ENCODE results near the gene DISC1. TPM values are rescaled to one million over a fixed set of nuclear protein-coding genes. Genes with fewer than 3 reads are reported as not detected.

DISC1 gene
- total RNA-seq, 2 experiments from 2014 or later = 2.8 to 3.9 TPM

- H3K4me3 Mint-ChIP-seq = no peak overlapping the region
- POLR2A ChIA-PET = no interaction called here
- H3K4me1 Mint-ChIP-seq (ENCODE audit: low read depth) = peaks cover 9% of the 10 kb centered on the region
- no peak overlapping the region for H3K27ac Mint-ChIP-seq
- intact Hi-C loops (cut with micrococcal nuclease) = no loop called here
- H3K27me3 Mint-ChIP-seq = no peaks in the 10 kb centered on the region
- CTCF ChIA-PET = no interaction called here
- no peaks in the 10 kb centered on the region for H3K36me3 Mint-ChIP-seq
- no peaks in the 10 kb centered on the region for H3K9me3 Mint-ChIP-seq
- no peak for DNase-seq
Observed at GRCh38 chr1:231695439-231696255, 69.1 kb downstream of the DISC1 start.

- POLR2A ChIA-PET = no interaction called here
- H3K27ac Mint-ChIP-seq = no peak overlapping the region
Observed at GRCh38 chr1:231699784-231700183, 73.2 kb downstream of the DISC1 start.

GRCh38 chr1:231701306-231701705 is 74.7 kb downstream of the DISC1 start:
- no peak for DNase-seq
- intact Hi-C loops (cut with micrococcal nuclease) = no loop called here
- CTCF ChIA-PET = no interaction called here
- H3K4me3 Mint-ChIP-seq = no peak overlapping the region
- peaks cover 9% of the 10 kb centered on the region for H3K4me1 Mint-ChIP-seq (ENCODE audit: low read depth)
- no peaks in the 10 kb centered on the region for H3K27me3 Mint-ChIP-seq
- POLR2A ChIA-PET = no interaction called here
- peaks cover 2% of the 10 kb centered on the region for H3K36me3 Mint-ChIP-seq
- no peak overlapping the region for H3K27ac Mint-ChIP-seq
- H3K9me3 Mint-ChIP-seq = no peaks in the 10 kb centered on the region

More at GRCh38 chr1:231699784-231700183, 73.2 kb downstream of the DISC1 start:
- no peaks in the 10 kb centered on the region for H3K27me3 Mint-ChIP-seq
- H3K4me1 Mint-ChIP-seq (ENCODE audit: low read depth) = peaks cover 9% of the 10 kb centered on the region
- no peak for DNase-seq
- H3K9me3 Mint-ChIP-seq = no peaks in the 10 kb centered on the region
- no peak overlapping the region for H3K4me3 Mint-ChIP-seq
- peaks cover 2% of the 10 kb centered on the region for H3K36me3 Mint-ChIP-seq
- intact Hi-C loops (cut with micrococcal nuclease) = no loop called here
- CTCF ChIA-PET = no interaction called here

- intact Hi-C loops (cut with micrococcal nuclease) = no loop called here
- no peaks in the 10 kb centered on the region for H3K9me3 Mint-ChIP-seq
- H3K27me3 Mint-ChIP-seq = no peaks in the 10 kb centered on the region
- H3K27ac Mint-ChIP-seq = no peak overlapping the region
- no peak overlapping the region for H3K4me3 Mint-ChIP-seq
- peaks cover 2% of the 10 kb centered on the region for H3K36me3 Mint-ChIP-seq
- ChIA-PET CTCF (no interaction called here), POLR2A (no interaction called here)
- no peak for DNase-seq
- H3K4me1 Mint-ChIP-seq (ENCODE audit: low read depth) = peaks cover 9% of the 10 kb centered on the region
Observed at GRCh38 chr1:231702331-231702730, 75.7 kb downstream of the DISC1 start.

GRCh38 chr1:231702804-231703203 is 76.2 kb downstream of the DISC1 start:
- Mint-ChIP-seq H3K4me3 (no peak overlapping the region), H3K27me3 (no peaks in the 10 kb centered on the region), H3K36me3 (peaks cover 2% of the 10 kb centered on the region), H3K27ac (no peak overlapping the region), H3K9me3 (no peaks in the 10 kb centered on the region), H3K4me1 (ENCODE audit: low read depth) (peaks cover 9% of the 10 kb centered on the region)
- ChIA-PET POLR2A (no interaction called here), CTCF (no interaction called here)
- intact Hi-C loops (cut with micrococcal nuclease) = no loop called here
- DNase-seq = no peak

GRCh38 chr1:231705806-231706760 is 79.5 kb downstream of the DISC1 start:
- H3K4me3 Mint-ChIP-seq = no peak overlapping the region
- peaks cover 7% of the 10 kb centered on the region for H3K36me3 Mint-ChIP-seq
- H3K27ac Mint-ChIP-seq = no peak overlapping the region
- ChIA-PET POLR2A (no interaction called here), CTCF (no interaction called here)
- intact Hi-C loops (cut with micrococcal nuclease) = no loop called here
- H3K9me3 Mint-ChIP-seq = no peaks in the 10 kb centered on the region
- no peaks in the 10 kb centered on the region for H3K27me3 Mint-ChIP-seq
- no peak for DNase-seq
- H3K4me1 Mint-ChIP-seq (ENCODE audit: low read depth) = no peaks in the 10 kb centered on the region

GRCh38 chr1:231706934-231707333 is 80.3 kb downstream of the DISC1 start:
- no peak for DNase-seq
- Mint-ChIP-seq H3K27me3 (no peaks in the 10 kb centered on the region), H3K27ac (no peak overlapping the region), H3K4me3 (no peak overlapping the region), H3K36me3 (peaks cover 7% of the 10 kb centered on the region), H3K9me3 (no peaks in the 10 kb centered on the region), H3K4me1 (ENCODE audit: low read depth) (no peaks in the 10 kb centered on the region)
- ChIA-PET POLR2A (no interaction called here), CTCF (no interaction called here)
- intact Hi-C loops (cut with micrococcal nuclease) = no loop called here

GRCh38 chr1:231707407-231707806 is 80.8 kb downstream of the DISC1 start:
- intact Hi-C loops (cut with micrococcal nuclease) = no loop called here
- H3K27ac Mint-ChIP-seq = no peak overlapping the region
- no peaks in the 10 kb centered on the region for H3K27me3 Mint-ChIP-seq
- POLR2A ChIA-PET = no interaction called here
- peaks cover 7% of the 10 kb centered on the region for H3K36me3 Mint-ChIP-seq
- no peaks in the 10 kb centered on the region for H3K4me1 Mint-ChIP-seq (ENCODE audit: low read depth)
- no peaks in the 10 kb centered on the region for H3K9me3 Mint-ChIP-seq
- no peak for DNase-seq
- CTCF ChIA-PET = no interaction called here
- H3K4me3 Mint-ChIP-seq = no peak overlapping the region

GRCh38 chr1:231708394-231708793 is 81.8 kb downstream of the DISC1 start:
- H3K9me3 Mint-ChIP-seq = peaks cover 6% of the 10 kb centered on the region
- DNase-seq = no peak
- no peaks in the 10 kb centered on the region for H3K27me3 Mint-ChIP-seq
- H3K27ac Mint-ChIP-seq = no peak overlapping the region
- no peaks in the 10 kb centered on the region for H3K4me1 Mint-ChIP-seq (ENCODE audit: low read depth)
- ChIA-PET CTCF (interaction anchor here (1.2 kb wide), 1 partner anchor 49 kb away, joined by 4 read pairs; no protein-coding TSS in a partner anchor), POLR2A (no interaction called here)
- H3K4me3 Mint-ChIP-seq = no peak overlapping the region
- intact Hi-C loops (cut with micrococcal nuclease) = no loop called here
- H3K36me3 Mint-ChIP-seq = peaks cover 9% of the 10 kb centered on the region

GRCh38 chr1:231714440-231714839 is 87.8 kb downstream of the DISC1 start:
- intact Hi-C loops (cut with micrococcal nuclease) = no loop called here
- CTCF ChIA-PET = interaction anchor here (1.7 to 1.8 kb wide), 2 partner anchors 42 to 43 kb away, joined by 4 to 10 read pairs; no protein-coding TSS in a partner anchor
- H3K9me3 Mint-ChIP-seq = peaks cover 6% of the 10 kb centered on the region
- H3K27me3 Mint-ChIP-seq = no peaks in the 10 kb centered on the region
- H3K27ac Mint-ChIP-seq = no peak overlapping the region
- H3K4me3 Mint-ChIP-seq = no peak overlapping the region
- peaks cover 14% of the 10 kb centered on the region for H3K36me3 Mint-ChIP-seq
- H3K4me1 Mint-ChIP-seq (ENCODE audit: low read depth) = no peaks in the 10 kb centered on the region
- DNase-seq = no peak
- POLR2A ChIA-PET = no interaction called here

GRCh38 chr1:231715816-231716722 is 89.5 kb downstream of the DISC1 start:
- Mint-ChIP-seq H3K4me1 (ENCODE audit: low read depth) (no peaks in the 10 kb centered on the region), H3K27me3 (no peaks in the 10 kb centered on the region), H3K27ac (no peak overlapping the region), H3K9me3 (peaks cover 6% of the 10 kb centered on the region), H3K36me3 (peaks cover 13% of the 10 kb centered on the region), H3K4me3 (no peak overlapping the region)
- ChIA-PET CTCF (interaction anchor here (0.6 to 1.8 kb wide), 2 partner anchors 23 to 41 kb away, joined by 3 to 4 read pairs; no protein-coding TSS in a partner anchor), POLR2A (no interaction called here)
- intact Hi-C loops (cut with micrococcal nuclease) = no loop called here
- no peak for DNase-seq

GRCh38 chr1:231716879-231717278 is 90.3 kb downstream of the DISC1 start:
- Mint-ChIP-seq H3K9me3 (peaks cover 6% of the 10 kb centered on the region), H3K4me3 (no peak overlapping the region), H3K27me3 (no peaks in the 10 kb centered on the region), H3K4me1 (ENCODE audit: low read depth) (no peaks in the 10 kb centered on the region), H3K36me3 (peaks cover 13% of the 10 kb centered on the region), H3K27ac (no peak overlapping the region)
- intact Hi-C loops (cut with micrococcal nuclease) = no loop called here
- POLR2A ChIA-PET = no interaction called here
- DNase-seq = no peak
- CTCF ChIA-PET = interaction anchor here (0.6 to 1.0 kb wide), 2 partner anchors 23 to 40 kb away, joined by 3 read pairs; no protein-coding TSS in a partner anchor

Data from activated CD4-positive, alpha-beta memory T cell treated with anti-CD3 and anti-CD28 coated beads for 36 hours (primary cell).